D341Med (cell line): ENCODE results near the gene ITFG1.
"Not testable (repeated sequence)": the region's sequence is repeated elsewhere in the genome, so short reads cannot be mapped to it uniquely, and the experiment has no call there.

Experiments used
- DNase-seq: peaks from one replicate; pipeline ENCODE4 v3.0.0; 2012; ENCODE audit warnings: low spot score

ITFG1 gene

GRCh38 chr16:47413041-47413440, 47.8 kb downstream of the ITFG1 start:
- DNase-seq, result no peak

GRCh38 chr16:47408491-47408890, 52.4 kb downstream of the ITFG1 start:
- no peak for DNase-seq

GRCh38 chr16:47395733-47396498, 64.9 kb downstream of the ITFG1 start:
- DNase-seq, result no peak

GRCh38 chr16:47392081-47392480, 68.8 kb downstream of the ITFG1 start:
- DNase-seq, result no peak

GRCh38 chr16:47388705-47389104, 72.2 kb downstream of the ITFG1 start:
- DNase-seq, result no peak

GRCh38 chr16:47387026-47387734, 73.7 kb downstream of the ITFG1 start:
- no peak for DNase-seq

- DNase-seq, result no peak
Measured at GRCh38 chr16:47386201-47386718, 74.6 kb downstream of the ITFG1 start.

GRCh38 chr16:47382362-47382761, 78.5 kb downstream of the ITFG1 start:
- DNase-seq, result no peak

- DNase-seq, result no peak
Measured at GRCh38 chr16:47377154-47377553, 83.7 kb downstream of the ITFG1 start.

- no peak for DNase-seq
Measured at GRCh38 chr16:47375423-47375822, 85.4 kb downstream of the ITFG1 start.

- DNase-seq, result no peak
Measured at GRCh38 chr16:47374629-47375028, 86.2 kb downstream of the ITFG1 start.

- DNase-seq, result no peak
Measured at GRCh38 chr16:47371271-47372014, 89.4 kb downstream of the ITFG1 start.

GRCh38 chr16:47370536-47370935, 90.3 kb downstream of the ITFG1 start:
- DNase-seq, result no peak

- no peak for DNase-seq
Measured at GRCh38 chr16:47366228-47366627, 94.6 kb downstream of the ITFG1 start.

GRCh38 chr16:47363761-47364160, 97.1 kb downstream of the ITFG1 start:
- DNase-seq, result no peak

- no peak for DNase-seq
Measured at GRCh38 chr16:47359478-47359877, 101.4 kb downstream of the ITFG1 start.

GRCh38 chr16:47358816-47359215, 102.0 kb downstream of the ITFG1 start:
- DNase-seq, result no peak

- not testable (repeated sequence) for DNase-seq
Measured at GRCh38 chr16:47349029-47349428, 111.8 kb downstream of the ITFG1 start.

GRCh38 chr16:47347021-47347696, 113.7 kb downstream of the ITFG1 start:
- not testable (repeated sequence) for DNase-seq

GRCh38 chr16:47342055-47342454, 118.8 kb downstream of the ITFG1 start:
- DNase-seq, result no peak

GRCh38 chr16:47330562-47330961, 130.3 kb downstream of the ITFG1 start:
- not testable (repeated sequence) for DNase-seq

- not testable (repeated sequence) for DNase-seq
Measured at GRCh38 chr16:47324309-47324708, 136.6 kb downstream of the ITFG1 start.
